GM11168 (cell line): ENCODE data around the gene BARHL1.

Experiments
- in situ Hi-C: fragments of 300-500 bp; cut with MboI; formaldehyde crosslinking; loops from one replicate; pipeline ENCODE4 v1.12.0; 2022; ENCODE audit warnings: low sequenced_read_pairs; ENCODE audit not compliant: unreplicated experiment

The BARHL1 gene

DNA sequence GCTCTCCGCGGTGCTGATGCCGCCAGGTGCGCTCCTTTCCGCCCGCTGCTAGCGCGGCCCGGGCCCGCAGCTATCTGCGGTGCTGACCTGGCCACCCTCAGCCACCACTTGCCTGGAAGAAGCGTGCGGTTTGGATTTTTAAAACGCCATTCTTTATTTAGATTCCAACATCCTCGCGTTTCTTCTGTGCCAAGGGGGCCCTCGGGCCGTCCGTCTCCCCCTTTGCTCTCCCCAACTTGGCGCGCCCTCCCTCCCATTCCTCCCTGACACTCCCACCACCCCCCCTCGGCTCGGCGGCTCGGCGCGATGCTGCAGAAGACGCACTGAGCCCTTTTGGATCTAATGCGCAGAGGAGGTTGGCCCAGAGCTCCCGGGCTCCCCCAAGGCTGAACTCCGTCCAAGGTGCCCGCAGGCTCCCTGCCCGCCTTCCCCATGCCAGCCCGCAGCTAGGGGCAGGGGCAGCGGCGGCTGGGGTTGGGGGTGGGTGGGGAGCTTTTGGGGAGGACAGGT lies at the start of gene BARHL1:
BARHL1 (plus strand) TSS at position 331 of the 510 bp plus-strand sequence. CDS start 192 bp downstream, outside the sequence.
- in situ Hi-C loops: no loop called here

DNA sequence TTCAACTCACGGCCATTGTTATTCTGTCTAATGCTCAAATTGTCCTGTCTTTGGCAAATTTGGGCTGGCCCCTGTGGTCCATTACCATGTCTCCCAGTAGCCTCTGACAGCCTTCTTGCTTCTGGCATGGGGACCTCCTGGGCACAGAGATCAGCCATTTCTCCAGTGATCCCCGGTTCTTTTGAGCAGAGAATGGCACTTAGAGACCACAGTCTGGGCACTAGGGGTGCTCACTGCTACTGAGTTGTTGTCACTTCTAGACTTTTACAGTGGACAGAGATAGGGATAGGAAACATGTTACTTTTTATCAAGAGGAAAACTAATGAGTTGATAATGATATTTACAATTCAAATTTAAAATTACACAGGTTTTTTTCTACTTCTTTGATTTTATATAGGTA lies 47.6 kb upstream of the BARHL1 start:
- in situ Hi-C loops: no loop called here

DNA sequence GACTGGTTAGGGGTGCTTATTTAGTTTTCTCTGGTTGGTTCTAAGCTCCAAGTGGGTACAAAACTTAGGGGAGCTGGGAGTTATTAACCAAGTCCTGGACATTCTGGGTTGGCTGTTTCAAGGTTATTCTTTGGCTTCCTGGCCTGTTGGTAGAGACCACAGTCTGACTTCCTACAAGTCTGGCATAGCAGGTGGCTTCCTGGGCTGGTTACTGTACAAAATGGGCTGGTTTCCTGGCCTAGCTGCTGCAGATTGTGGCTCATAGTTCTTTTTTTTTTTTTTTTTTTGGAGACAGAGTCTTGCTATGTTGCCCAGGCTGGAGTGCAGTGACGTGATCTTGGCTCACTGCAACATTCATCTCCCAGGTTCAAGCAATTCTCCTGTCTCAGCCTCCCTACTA lies 46.3 kb upstream of the BARHL1 start:
- in situ Hi-C loops: no loop called here

DNA sequence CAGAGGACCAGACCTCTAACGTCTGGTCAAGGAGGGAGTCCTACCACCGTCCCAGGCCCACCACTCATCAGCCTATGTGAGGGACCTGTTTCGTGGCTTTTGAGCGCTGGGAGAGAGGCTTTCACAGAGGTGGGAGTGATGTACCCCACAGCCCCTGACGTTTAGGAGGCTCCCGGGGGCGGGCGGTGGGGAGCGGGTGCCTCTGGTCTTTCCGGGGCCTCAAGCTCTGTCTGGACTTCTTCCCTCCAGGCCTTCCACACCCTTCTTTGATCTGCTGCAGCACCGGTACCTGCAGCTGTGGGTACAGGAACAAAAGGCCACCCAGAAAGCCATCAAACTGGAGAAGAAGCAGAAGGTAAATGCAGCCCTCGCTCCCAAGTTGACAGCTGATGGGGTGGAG lies 45.1 kb upstream of the BARHL1 start:
- in situ Hi-C loops: no loop called here

DNA sequence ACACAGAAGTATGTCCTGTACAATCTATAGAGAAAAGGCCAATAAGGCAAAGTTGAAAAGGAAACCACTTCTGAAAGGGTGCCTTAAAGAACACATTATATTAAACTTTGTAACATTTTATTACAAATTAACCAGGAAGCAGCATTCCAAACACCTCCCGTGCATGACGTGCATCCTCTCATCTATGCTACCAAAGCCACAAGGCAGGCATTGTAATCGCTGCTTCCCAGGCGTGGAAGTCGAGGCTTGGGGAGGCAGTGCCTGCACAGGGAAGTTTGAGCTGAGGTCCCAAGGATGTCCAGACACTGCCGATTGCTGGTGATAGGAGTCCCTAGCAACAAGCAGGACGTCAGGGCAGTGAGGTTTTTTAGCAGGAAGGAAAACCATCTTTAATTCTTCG lies 44.3 kb upstream of the BARHL1 start:
- in situ Hi-C loops: no loop called here

DNA sequence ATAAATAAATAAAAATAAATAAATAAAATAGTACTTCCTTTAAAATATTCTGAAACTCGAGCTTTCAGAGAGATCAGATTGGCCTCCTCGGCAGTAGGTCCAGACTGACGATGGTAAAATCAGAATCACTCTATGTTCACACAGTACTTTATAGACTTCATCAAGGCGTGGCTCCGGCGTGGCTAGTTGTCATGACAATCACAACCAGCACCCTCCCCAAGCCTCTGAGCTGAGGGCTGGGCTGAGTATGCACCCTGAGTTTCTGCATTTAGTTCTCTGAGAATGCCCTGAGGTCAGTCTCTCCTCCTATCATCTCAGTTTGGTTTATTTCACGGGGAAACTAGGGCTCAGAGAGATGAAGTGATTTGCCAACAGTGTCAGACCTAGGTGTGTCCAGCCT lies 43.3 kb upstream of the BARHL1 start:
- in situ Hi-C loops: no loop called here

DNA sequence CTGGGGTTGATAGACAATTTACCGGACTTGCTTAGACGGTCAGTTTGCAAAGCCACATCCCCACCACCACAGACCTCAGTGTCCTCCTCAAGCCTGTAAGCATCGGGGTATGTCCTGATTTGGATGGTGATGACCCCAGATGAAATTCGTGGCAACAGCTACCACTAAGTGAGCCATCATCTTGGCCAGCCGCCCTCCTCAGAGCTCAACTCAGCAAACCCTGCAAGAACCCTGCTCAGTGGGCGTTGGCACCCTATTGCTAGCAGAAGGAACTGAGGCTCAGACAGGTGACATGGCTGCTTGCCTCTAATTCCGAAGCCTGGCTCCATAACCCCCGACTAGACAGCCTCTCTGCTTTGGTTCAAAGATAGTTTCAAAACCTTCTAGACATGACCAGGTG lies 41.4 kb upstream of the BARHL1 start:
- in situ Hi-C loops: no loop called here

DNA sequence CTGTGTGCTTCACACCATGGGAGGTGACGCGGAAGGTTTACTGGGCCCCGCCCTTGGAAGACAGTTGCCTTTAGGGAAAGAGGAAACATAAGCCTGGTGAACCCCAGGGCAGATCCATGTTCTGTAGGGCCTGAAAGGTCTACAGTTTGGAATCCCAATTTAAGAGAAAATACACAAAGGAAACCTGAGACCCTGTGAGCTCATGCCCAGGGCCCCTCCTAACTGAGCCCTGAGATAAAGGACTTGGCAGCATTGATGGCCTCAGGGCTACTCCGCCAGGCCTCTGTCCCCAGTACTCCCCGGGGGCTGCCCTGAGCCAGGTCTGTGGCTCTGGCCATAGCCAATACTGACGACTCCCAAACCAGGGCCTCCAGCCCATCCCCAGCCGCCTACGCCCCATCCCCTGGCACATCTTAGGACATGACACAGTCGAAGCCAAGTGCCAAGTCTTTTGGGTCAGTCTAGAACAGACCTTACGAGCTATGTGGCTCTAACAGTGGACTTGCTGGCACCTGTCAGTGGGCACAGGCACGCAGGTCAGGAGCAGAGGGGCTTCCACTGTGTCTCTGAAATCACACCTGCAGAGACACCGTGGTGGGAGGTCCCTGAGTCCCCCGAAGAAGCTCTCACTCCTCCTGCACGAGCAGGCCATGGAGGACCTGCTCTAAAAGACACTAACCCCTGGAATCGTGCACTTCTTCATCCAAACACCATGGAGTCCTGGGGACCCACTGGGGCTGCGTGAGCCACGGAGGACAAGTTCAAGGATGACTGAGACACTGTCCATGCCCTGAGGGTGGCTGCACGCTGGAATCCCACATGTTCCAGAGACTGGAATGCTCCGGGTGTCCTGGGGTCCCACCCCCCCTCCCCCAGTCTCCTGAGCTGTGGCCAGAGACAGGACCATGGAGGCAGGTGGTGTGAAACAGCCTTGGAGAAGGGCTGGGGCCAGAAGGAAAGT lies 40.3 kb upstream of the BARHL1 start:
- in situ Hi-C loops: no loop called here

DNA sequence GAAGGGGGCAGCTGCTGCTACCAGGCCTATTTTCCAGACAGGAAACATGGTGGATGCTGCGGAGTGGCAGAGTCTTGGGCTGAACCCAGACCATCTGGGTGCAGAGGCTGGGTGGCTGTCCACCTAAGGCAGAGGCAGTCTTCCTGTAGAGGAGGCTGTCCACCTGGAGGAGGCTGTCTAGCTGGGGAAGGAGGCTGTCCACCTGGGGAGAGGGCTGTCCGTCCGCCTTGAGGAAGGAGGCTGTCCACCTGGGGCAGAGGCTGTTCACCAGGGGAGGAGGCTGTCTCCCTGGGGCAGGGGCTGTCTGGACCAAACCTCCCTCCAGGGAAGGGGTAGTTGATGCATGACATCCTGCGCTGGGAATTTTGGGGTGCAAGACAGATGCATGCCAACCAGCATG lies 39.2 kb upstream of the BARHL1 start:
- in situ Hi-C loops: no loop called here

DNA sequence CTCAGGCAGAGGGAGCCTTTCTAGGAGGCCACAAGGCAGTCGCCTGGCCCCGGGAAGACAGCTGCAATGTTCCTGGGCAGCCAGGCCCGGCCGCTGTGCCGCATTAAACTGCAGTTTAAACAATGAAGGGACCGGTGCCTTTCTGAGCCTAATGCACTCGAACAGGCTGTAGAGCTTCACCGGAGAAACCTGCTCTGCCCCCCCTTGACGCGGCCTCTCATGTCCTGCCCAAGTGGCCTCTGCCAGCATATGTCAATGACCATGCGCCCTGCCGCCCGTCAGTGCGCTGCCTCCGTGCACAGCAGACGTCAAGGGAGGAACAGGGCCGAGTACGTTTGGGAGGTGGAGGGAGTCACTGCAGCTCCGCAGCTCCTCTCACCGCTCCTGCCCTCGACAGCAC lies 38.4 kb upstream of the BARHL1 start:
- in situ Hi-C loops: no loop called here

DNA sequence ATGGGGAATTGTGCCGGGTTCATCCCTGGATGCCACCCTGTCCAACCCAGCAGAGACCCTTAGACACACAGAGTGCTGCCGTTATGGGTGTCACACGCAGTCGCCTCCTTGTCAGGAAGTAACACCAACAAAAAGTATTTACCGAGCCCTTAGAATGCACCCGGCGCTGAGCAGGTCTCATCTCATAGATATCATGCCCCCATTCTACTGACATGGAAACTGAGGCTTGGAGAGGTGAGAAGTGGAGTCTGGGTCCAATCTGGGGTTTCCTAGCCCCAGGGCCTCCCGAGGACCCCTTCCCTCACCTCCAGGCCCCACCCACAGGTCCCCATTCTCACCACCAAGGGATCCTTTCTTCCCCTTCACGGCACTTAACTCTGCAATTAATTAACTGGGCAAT lies 36.8 kb upstream of the BARHL1 start:
- in situ Hi-C loops: no loop called here

DNA sequence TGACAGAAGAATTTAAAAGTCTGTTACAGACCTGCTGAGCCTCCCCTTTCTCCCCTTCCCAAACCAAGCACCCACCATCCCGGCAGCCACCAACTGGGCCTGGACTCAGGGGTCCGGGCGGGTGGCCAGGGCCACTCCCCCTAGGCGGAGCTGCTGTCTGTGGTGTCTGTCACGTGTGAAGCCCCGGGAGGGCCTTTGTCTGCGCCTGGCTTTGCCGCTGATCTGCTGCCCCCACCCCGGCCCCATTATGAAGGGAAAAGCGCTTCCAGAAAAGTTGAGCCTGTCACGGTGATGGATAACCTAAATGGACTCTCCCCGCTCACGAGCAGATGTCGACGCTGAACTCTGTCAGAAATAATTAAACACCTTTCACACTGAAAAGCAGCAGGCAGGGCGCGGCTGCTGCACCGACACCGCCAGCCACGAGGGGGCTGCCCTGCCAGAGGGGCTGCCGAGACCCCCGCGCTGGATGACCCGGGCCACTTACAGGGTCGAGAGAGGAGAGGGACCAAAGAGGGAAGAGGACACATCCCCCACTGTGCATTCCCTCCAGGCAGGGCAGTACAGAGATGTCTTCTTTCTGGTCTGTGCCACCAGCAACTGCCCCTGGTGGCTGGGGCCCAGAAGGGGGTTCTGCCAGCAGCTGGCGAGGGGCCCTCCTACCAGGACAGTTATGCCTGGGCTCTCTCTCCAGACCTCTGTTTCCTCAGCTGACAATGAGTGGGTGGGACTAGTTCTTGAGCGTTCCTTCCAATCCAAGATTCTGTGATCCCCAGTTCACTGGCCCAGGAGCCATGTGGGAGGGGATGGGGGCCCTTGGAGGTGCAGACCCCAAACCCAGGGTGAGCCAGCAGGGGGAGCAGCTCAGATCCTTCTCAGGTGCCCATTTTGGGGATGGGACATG lies 36.0 kb upstream of the BARHL1 start:
- in situ Hi-C loops: no loop called here

DNA sequence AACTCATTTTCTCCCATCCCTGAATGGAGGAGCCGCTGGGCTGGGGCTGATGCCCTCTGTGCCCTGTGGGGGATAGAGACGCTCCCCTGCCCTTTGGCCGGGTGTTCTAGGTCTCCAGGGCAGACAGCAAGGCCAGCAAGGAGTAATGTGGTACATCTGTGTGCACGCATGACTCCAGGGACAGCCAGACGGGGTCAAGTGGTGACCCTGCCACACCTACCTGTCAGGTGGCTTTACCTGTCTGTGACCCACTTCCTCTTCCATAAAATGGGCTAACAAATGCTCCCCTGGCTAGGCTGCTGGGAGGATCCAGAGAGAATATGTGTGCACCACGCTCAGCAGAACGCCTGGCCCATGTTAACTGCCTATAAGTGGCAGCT lies 35.4 kb upstream of the BARHL1 start:
- in situ Hi-C loops: no loop called here

DNA sequence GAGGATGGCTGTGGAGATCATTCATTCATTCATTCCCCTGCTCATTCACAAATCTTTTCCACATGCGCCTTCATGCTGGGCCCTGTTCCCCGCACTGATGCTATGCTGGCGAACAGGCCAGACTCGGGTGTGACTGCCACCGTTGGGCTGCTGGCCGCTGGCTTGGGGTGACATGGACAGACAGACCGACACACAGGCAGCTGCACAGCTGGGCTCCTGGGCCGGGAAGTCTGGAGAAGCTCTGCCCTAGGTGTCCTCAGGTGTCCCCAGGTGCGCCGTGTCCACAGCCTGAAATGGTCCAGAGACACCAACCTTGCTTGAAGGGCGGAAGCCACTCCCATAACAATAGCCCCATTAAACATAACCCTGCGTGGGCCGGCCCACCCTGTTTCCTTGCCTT lies 35.0 kb upstream of the BARHL1 start:
- in situ Hi-C loops: no loop called here

DNA sequence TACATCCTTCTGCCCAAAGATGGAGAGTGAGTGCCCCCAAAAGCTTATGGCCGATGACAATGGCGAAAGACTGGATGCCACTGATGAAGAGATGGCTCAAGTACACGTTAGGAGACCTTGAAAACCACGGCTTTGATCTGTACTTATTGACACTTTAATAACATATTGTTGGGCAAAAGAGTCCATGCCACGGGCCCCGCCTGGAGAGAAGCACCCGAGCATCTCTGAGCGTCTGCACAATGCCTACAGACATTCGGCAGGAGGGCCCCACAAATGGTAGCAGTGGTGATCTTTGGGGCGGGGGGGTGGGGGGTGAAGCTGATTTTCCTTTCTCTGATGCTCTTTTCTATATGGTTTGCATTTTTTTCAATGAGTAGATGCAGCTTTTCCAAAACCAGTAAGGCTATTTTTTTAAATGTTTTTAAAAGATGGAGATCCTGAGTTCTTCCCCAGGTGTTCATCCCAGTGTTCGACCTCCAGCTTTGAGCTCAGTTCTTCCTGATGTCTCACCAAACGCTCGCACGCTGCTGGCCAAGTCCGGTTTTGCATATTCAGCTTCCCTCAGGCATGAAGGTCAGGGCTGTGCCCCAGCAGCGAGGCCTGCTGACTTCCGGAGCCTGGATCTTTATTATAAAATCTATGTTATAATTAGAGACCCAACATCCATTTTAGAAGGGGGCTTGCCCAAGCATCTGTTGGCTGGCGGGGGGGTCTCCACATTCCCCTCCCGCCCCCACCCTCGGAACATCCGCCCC lies 34.3 kb upstream of the BARHL1 start:
- in situ Hi-C loops: no loop called here

DNA sequence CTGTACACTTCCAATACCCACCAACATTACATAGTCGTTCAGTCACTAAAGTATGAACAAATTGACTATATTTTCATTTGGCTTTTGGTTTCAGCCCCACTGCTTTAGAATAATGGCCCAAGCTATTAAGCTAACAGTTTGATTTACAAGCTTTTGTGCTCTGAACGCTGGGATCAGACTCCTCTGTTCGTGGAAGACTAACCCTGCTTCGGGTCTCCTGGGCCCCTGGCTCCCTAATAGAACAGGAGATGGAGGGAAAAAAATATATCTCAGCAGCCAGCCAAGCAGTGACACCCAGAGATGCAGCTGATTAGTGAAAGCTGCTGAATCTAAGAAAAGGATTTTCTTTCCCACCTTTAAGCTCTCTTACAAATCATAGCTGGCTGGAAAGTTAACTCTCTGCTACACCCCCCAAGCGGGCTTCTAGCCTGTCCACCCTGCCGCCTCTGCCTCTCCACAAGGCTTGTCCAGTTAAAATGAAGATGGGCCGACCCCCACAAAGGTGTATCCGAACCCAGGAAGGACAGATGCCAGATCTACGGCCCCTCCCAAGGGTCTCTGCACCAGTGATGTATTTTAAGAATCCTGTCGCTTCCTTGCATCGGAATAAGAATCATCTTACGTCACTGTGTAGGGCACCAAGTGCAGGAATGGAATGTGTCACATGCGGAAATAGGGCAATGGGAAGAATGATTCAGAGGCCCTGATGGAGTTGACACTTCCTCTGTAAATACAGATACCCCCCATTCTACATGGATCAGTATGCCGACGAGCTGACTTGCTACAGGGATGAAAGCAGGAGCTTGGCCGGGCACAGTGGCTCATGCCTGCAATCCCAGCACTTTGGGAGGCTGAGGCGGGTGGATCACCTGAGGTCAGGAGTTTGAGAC lies 33.4 kb upstream of the BARHL1 start:
- in situ Hi-C loops: no loop called here

DNA sequence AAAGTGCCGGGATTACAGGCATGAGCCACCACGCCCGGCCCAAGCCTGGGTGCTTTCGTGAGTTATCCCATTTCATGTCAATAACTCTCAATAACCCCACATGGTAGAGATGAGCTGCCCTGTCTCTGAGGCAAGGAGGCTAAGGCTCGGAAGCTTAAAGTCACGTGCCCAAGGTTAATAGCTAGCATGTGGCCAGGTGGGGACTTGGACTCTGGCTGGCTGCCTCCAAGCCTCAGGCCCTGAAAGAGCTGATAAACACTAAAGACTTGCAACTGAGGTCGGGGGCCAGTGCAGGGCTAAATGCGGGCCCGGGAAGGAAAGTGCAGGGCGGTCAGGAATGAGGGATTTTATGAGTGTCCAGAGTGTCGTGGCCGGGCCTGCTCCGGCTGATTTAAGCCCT lies 30.9 kb upstream of the BARHL1 start:
- in situ Hi-C loops: no loop called here

DNA sequence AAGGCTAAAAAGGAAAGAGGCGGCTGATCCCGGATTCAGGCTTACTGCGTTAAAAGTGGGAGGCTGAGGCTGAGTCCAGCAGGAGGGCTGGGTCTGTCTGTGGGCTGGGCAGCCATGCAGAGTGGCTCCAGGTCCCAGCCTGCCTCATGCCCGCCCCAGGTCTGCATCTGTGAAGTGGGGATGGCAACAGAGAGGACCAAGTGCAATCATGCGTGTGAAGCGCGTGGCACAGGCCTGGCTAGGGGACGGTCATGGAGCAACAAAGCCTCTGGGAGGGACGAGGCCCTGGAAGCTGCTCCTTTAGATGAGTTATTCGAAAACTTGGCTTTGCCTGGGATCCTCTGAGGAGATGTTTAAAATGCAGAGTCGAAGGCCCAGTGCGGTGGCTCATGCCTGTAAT lies 30.4 kb upstream of the BARHL1 start:
- in situ Hi-C loops: no loop called here

DNA sequence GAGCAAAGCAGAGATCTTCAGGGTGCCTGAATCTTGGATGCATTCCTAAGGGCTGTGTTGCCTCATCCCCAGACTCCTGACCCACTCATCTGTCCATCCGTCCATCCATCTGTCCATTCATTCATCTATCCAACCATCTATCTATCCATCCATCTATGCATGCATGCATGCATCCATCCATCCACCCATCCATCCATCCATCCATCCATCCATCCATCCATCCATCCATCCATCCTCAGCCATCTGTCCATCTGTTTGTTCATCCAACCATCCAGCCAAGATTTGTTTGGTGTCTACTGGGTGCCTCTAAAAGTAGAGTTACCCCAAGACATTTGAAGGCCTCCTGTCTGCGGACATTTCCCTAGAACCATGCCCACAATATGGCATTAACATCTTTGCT lies 27.7 kb upstream of the BARHL1 start:
- in situ Hi-C loops: no loop called here
